Glutamatergic neuron (in vitro differentiated cells): ENCODE results near the gene RUVBL2. TPM values are rescaled to one million over a fixed set of nuclear protein-coding genes. Genes with fewer than 3 reads are reported as not detected.

Experiments used
- DNase-seq: peaks from one replicate; pipeline ENCODE4 v3.0.0; 2022
- H3K27ac Mint-ChIP-seq: one replicate; pipeline ENCODE4 v1.8.0; 2020; ENCODE audit warnings: mild to moderate bottlenecking, mixed read lengths, inconsistent platforms; ENCODE audit not compliant: unreplicated experiment
- H3K27me3 Mint-ChIP-seq: one replicate; pipeline ENCODE4 v1.8.0; 2020; ENCODE audit warnings: mild to moderate bottlenecking, moderate library complexity, mixed read lengths, inconsistent platforms; ENCODE audit not compliant: unreplicated experiment
- H3K36me3 Mint-ChIP-seq: one replicate; pipeline ENCODE4 v1.8.0; 2020; ENCODE audit warnings: mild to moderate bottlenecking, mixed read lengths, inconsistent platforms; ENCODE audit not compliant: unreplicated experiment
- H3K4me1 Mint-ChIP-seq: one replicate; pipeline ENCODE4 v1.8.0; 2020; ENCODE audit warnings: mild to moderate bottlenecking, low read depth, mixed read lengths, inconsistent platforms; ENCODE audit not compliant: unreplicated experiment
- H3K4me3 Mint-ChIP-seq: one replicate; pipeline ENCODE4 v1.8.0; 2020; ENCODE audit warnings: mild to moderate bottlenecking, mixed read lengths, inconsistent platforms; ENCODE audit not compliant: unreplicated experiment
- H3K9me3 Mint-ChIP-seq: one replicate; pipeline ENCODE4 v1.8.0; 2020; ENCODE audit warnings: mild to moderate bottlenecking, moderate library complexity, mixed read lengths, inconsistent platforms; ENCODE audit not compliant: unreplicated experiment
- total RNA-seq: library from RNA; stranded (reverse); fragmentation: NEBNext Ultra II Directional; extraction: Animal tissue kit (Norgen Biotek cat#: 25700); gene quantifications from one replicate; pipeline ENCODE4 v1.2.1, GENCODE V29; 2021; ENCODE audit not compliant: unreplicated experiment
- TF ChIP-seq, protein P1 (sequence below): fragments of 200-600 bp; sonication (generic); IDR thresholded peaks from one replicate; pipeline ENCODE4 v1.5.0; 2021; ENCODE audit not compliant: partially characterized antibody, unreplicated experiment

Gene RUVBL2
- total RNA-seq, 1 donor from 2014 or later, result 60.9 TPM

DNA sequence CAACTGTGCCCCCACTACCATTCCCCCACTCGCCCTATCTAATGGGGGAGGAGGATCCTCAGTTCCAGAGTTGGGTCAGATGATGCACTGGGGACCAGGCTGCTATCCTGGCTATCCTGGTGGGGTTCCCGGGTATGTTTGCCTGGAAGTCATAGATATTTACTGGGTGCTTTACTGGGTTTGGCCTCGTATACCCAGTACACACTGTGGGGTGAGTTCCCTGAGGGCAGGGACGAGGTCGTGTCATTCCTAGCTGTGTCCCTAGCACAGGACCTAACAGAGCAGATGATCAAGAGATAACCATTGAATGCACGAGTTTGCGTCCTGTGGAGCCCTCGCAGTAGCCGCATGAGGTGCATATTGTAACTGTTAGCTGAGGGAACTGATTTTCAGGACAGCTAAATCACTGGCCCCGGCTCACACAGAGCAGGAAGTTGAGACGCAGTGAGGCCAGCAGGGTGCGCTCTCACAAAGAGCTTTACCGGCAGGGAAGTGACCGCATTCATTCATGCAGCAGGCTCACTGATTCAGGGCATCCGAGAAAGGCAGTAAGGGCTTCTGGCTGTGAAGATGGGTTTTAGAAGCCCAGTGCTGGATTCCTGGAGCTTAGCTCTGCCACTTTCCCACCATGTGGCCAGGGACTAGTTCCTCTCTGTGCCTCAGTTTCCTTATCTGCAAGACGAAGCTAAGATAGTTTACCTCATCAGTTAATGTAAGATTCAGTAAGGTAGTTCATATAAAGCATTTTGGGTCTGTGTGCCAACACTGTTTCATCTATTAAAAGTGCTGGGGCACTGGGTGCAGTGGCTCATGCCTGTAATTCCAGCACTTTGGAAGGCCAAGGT, 6.0 kb downstream of the RUVBL2 start:
- no peak overlapping the region for H3K4me3 Mint-ChIP-seq
- peaks cover 11% of the 10 kb centered on the region for H3K4me1 Mint-ChIP-seq
- no peaks in the 10 kb centered on the region for H3K36me3 Mint-ChIP-seq
- peak; percentile 87 for DNase-seq
- no peaks in the 10 kb centered on the region for H3K9me3 Mint-ChIP-seq
- no peaks in the 10 kb centered on the region for H3K27me3 Mint-ChIP-seq
- TF ChIP-seq, protein P1, sequence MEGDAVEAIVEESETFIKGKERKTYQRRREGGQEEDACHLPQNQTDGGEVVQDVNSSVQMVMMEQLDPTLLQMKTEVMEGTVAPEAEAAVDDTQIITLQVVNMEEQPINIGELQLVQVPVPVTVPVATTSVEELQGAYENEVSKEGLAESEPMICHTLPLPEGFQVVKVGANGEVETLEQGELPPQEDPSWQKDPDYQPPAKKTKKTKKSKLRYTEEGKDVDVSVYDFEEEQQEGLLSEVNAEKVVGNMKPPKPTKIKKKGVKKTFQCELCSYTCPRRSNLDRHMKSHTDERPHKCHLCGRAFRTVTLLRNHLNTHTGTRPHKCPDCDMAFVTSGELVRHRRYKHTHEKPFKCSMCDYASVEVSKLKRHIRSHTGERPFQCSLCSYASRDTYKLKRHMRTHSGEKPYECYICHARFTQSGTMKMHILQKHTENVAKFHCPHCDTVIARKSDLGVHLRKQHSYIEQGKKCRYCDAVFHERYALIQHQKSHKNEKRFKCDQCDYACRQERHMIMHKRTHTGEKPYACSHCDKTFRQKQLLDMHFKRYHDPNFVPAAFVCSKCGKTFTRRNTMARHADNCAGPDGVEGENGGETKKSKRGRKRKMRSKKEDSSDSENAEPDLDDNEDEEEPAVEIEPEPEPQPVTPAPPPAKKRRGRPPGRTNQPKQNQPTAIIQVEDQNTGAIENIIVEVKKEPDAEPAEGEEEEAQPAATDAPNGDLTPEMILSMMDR, result peak; percentile 69
- peak overlapping the region; percentile 38 for H3K27ac Mint-ChIP-seq

DNA sequence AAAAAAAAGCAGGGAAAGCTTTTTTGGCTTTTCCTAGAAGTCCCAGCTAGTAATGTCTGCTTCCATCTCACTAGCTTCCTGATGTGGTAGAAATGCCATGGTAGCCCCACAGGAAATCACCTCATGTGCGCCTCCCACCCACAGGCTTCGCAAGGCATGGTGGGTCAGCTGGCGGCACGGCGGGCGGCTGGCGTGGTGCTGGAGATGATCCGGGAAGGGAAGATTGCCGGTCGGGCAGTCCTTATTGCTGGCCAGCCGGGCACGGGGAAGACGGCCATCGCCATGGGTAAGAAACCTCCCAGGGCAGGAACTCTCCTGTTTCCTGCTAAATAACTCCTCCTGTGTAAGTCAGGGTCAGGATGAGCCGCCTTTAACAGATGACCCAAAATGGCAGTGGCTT, 10.4 kb downstream of the RUVBL2 start:
- no peaks in the 10 kb centered on the region for H3K36me3 Mint-ChIP-seq
- TF ChIP-seq, protein P1, result no peak
- H3K4me1 Mint-ChIP-seq, result peaks cover 2% of the 10 kb centered on the region
- H3K4me3 Mint-ChIP-seq, result no peak overlapping the region
- no peaks in the 10 kb centered on the region for H3K27me3 Mint-ChIP-seq
- no peak overlapping the region for H3K27ac Mint-ChIP-seq
- H3K9me3 Mint-ChIP-seq, result peaks cover 2% of the 10 kb centered on the region
- no peak for DNase-seq

DNA sequence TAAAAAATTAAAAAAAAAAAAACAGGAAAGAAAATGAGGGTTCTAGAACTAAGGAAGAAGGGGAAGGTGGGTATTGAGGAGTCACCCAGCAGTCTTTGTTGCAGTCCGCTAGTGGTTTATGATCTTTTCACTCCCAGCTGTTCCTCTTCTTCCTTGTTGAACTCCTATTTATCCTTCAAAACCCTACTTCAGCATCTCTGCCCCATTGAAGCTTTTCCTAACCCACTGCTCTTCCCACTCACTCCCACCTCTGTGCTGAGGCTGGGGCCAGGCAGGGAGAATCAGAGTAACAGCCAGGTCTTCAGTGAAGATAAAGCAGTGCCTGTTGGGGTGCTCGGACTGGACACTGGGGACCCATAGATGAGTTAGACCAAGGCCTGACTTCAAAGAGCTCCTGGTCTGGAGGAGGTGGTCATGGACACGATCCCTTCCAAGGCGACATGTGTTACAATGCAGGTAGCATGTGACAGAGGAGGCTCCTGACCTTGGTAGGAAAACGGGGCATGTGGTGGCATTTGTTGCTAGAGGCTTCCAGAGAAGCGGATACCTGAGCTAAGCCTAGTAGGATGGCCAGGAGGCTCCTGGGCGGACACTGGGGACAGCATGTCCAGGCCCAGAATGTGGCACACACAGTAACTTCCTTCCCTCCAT, 11.4 kb downstream of the RUVBL2 start:
- Mint-ChIP-seq H3K27me3 (no peaks in the 10 kb centered on the region), H3K36me3 (no peaks in the 10 kb centered on the region), H3K9me3 (peaks cover 2% of the 10 kb centered on the region), H3K4me1 (no peaks in the 10 kb centered on the region), H3K4me3 (no peak overlapping the region), H3K27ac (no peak overlapping the region)
- TF ChIP-seq, protein P1, result no peak
- DNase-seq, result no peak

DNA sequence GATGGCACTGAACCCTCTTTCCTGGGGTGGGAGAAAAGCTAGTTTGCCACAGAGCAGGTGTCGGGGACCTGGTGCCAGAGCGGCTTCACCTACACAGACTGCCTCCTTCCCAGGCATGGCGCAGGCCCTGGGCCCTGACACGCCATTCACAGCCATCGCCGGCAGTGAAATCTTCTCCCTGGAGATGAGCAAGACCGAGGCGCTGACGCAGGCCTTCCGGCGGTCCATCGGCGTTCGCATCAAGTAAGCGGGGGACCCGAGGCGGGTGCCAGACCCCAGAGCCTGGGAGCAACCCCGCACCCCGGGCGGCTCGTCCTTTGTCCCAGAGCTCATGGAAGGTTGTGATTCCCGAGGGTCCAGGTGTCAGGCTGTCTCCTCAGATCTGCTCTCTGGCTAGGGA, 13.2 kb downstream of the RUVBL2 start:
- peaks cover 2% of the 10 kb centered on the region for H3K9me3 Mint-ChIP-seq
- no peak overlapping the region for H3K4me3 Mint-ChIP-seq
- DNase-seq, result no peak
- H3K36me3 Mint-ChIP-seq, result no peaks in the 10 kb centered on the region
- TF ChIP-seq, protein P1, result no peak
- peaks cover 2% of the 10 kb centered on the region for H3K27me3 Mint-ChIP-seq
- no peak overlapping the region for H3K27ac Mint-ChIP-seq
- no peaks in the 10 kb centered on the region for H3K4me1 Mint-ChIP-seq

DNA sequence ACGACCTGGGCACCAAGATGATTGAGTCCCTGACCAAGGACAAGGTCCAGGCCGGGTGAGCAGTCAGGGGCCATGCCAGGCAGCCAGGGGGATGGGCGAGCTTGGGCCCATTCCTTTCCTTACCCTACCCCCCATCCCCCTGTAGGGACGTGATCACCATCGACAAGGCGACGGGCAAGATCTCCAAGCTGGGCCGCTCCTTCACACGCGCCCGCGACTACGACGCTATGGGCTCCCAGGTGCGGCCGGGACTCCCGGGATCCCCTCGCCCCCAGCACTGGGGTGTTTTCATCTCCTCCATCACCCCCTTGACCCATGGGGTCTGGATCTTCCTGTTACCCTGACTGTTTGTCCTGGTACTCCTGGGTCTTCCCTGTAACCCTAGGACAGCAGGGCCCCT, 16.1 kb downstream of the RUVBL2 start:
- TF ChIP-seq, protein P1, result no peak
- Mint-ChIP-seq H3K27me3 (peaks cover 5% of the 10 kb centered on the region), H3K9me3 (peaks cover 2% of the 10 kb centered on the region), H3K4me3 (no peak overlapping the region), H3K27ac (no peak overlapping the region), H3K4me1 (peaks cover 3% of the 10 kb centered on the region), H3K36me3 (no peaks in the 10 kb centered on the region)
- DNase-seq, result no peak
